Measurements from ENCODE around the gene CCDC184.
"Not testable (repeated sequence)": the region's sequence is repeated elsewhere in the genome, so short reads cannot be mapped to it uniquely, and the experiment has no call there.

Gene CCDC184

DNA sequence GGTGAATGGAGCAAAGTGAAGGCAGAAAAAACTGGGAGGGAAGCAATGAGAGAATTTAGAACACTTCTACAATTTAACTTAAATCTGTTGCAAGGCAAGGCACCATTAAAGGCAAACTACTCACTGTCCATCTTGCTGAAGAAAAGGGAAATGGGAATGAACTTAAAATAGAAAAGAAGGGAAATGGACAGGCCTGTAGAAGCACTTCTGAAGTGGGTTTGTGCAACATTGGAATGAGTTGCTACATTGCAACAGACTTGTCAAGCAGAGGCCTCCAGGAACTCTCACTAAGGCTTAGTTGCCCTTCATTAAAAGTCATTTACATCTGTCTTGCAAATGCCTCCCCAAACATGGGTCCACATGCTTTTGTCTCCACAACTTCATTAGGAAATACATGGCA, 33.3 kb downstream of the CCDC184 start:
- no peak for DNase-seq

- no peak for DNase-seq
These were observed 36.2 kb downstream of the CCDC184 start for GRCh38 chr12:48219631-48220030.

DNA sequence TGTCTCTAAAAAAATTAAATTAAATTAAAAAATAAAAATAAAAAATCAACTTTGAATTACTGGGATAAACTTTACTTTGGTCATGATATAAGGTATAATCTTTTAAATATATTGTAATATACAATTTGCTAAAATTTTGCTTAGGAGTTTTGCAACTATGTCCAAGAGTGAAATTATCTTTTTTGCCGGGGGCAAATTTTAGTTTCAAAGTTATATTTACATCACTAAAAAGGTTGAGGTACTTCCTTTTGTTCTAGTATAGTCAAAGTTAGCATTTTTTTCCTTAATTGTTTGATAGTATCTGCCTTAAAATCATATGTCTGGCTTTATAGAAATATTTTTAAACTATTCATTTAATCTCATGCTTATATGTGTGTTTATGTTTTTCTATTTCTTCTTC, 37.3 kb downstream of the CCDC184 start:
- DNase-seq: no peak

GRCh38 chr12:48221645-48222044, 38.2 kb downstream of the CCDC184 start:
- DNase-seq: no peak

DNA sequence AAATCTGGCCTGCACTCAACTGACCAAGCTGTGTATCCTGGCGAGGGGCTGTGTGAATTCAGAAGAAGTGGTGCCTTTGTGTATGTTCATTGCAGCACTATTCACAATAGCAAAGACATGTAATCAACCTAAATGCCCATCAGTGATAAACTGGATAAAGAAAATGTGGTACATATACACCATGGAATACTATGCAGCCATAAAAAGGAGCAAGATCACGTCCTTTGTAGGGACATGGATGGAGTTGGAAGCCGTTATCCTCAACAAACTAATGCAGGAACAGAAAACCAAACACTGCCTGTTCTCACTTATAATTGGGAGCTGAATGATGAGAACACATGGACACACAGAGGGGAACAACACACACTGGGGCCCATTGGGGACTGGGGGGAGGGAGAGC, 41.1 kb downstream of the CCDC184 start:
- not testable (repeated sequence) for DNase-seq

DNA sequence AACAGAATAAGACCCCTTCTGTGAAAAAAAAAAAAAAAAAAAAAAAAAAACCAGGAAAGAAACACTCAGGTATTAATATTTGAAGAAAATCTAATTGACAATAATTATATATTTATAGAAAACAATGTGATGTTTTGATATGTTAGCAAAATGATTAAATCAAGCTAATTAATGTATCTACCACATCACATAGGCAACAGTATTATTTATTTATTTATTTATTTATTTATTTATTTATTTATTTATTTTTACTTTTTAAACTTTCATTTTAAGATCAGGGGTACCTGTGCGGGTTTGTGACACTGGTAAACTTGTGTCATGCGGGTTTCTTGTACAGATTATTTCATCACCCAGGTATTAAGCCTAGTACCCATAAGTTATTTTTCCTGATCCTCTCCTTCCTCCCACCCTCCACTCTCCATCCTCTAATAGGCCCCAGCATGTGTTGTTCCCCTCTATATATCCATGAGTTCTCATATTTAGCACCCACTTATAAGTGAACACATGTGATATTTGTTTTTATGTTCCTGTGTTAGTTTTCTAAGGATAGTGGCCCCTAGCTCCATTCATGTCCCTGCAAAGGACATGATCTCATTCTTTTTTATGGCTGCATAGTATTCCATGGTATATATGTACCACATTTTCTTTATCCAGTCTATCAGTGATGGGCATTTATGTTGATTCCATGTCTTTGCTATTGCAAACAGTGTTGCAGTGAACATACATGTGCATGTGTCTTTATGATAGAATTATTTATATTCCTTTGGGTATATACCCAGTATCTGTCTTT, 47.9 kb downstream of the CCDC184 start:
- not testable (repeated sequence) for DNase-seq
